ENCODE data around the gene VSX2.
A peak's percentile ranks its signal among the peaks of the same experiment; 100 is the strongest.

VSX2 gene

DNA sequence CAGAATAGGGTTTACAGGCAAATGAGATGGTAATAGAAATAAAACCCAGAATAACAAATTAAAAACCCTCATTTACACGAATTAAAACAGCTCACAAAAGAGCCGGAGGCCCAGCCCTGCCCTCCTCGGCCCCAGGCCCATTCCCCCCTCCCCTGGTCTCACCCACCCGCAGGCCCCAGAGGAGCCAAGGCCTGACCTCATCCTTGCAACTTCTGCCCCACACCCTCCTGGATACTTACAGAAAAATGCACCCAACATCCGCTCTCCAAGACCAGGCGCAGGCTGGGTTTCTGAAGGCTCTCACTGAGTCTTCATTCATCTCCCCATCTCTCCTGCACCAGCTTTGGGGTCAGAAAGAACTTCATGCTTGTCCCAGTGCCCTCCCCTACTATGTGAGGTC is 16.2 kb upstream of the VSX2 start:
- DNase-seq (ENCODE audit: low spot score): no peak

DNA sequence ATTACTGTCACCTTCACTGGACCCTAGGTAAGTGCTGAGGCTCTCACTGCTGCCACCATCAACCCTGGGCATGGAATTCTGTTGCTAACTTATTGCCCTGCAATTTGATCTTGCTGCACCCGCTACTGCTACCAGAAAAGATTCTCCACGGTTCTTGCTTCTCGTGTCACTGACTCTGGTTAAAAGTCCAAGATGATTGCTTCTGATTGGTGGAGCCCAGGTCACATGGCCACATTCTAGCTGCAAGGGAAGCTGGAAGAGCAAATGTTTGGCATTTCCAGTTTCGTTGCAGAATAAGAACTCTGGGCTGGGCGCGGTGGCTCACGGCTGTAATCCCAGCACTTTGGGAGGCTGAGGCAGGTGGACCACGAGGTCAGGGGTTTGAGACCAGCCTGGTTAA is 7.5 kb upstream of the VSX2 start:
- DNase-seq (ENCODE audit: low spot score): no peak

- no peak for DNase-seq (ENCODE audit: low spot score)
Measured at GRCh38 chr14:74235017-74235416, 4.2 kb upstream of the VSX2 start.

GRCh38 chr14:74237441-74237840 is 1.8 kb upstream of the VSX2 start:
- no peak for DNase-seq (ENCODE audit: low spot score)

DNA sequence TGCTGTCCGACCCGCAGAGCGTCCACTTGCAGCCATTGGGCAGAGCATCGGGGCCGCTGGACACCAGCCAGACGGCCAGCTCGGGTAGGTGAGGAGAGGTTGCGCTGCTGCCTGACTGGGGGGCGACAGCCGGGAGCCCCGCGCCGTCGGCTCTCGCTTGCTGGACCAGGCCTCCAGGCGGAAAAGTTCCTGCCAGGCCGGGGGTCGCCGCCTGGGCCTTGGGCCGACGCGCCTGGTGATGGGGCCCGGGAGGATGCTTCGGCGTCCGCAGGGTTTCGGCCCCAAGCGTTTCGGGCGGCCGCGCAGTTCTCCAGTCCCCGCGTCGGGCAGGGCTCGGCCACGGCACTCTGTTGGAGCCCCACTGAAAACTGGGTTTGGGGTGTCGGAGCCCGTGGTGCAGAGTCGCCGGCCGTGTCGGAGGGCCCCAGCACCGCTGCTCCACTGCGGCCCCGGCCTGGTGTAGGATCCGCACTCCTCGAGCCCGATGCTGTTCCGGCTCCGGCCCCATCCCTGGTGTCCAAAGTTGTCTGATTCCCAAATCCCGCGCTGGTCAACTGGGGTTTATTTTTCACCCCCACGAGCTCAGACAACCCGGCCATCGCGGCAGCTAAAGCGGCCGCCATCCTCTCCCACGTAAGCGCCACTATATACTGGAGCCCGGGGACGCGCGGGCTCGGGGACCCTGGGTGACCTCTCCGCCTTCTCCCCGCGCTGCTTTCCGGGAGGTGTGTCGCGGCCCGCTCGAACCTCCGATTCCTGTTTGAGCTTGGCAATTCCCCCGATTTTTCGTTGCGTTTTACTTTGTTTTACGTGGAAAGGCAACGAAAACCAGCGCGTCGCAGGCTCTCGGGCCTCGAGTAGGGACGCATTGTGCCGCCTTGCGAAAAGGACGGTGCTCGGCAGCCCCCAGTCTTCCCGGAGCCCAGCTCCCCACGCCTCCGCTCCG is 872 bp downstream of the VSX2 start:
- no peak for DNase-seq (ENCODE audit: low spot score)

- DNase-seq (ENCODE audit: low spot score): no peak
Measured at GRCh38 chr14:74240794-74241651, 1.8 kb downstream of the VSX2 start.

- DNase-seq (ENCODE audit: low spot score): no peak
Measured at GRCh38 chr14:74241652-74242017, 2.4 kb downstream of the VSX2 start.

DNA sequence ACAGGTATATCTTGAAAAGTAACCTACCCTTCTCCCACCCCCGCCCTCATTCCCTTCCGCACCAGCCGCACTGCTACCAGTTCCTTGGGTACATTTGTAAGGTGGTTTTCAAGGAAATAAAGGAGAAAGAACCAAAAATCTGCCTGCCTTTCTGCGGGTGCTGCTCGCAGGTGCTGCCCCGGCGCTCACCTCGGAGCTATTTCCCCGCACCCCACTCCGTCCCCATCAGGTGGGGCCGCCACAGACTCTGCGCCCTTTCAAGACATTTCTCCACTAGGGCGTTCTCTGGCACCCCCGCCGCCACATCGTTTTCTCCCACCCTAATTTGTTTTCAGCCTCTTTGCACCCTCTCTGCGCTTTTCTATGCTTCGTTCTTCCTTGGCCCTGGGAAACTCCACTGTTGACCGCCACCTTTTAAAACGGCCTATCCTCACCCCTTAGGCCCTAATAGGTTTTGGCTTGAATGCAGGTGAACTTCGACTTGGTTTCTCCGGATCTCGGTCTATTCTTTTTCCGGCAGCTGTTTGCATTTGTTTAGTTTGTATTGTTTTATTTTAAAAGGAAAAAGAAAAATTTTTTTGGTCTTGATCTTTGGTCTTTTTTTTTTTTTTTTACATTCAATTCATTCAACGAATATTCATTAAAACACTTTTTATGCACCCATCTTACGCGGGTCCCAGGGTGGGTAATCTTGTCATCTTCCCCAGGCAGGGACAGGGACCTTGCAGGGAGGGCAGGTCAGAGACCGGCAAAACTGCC is 3.0 kb downstream of the VSX2 start:
- no peak for DNase-seq (ENCODE audit: low spot score)

- no peak for DNase-seq (ENCODE audit: low spot score)
Measured at GRCh38 chr14:74242780-74243042, 3.5 kb downstream of the VSX2 start.

DNA sequence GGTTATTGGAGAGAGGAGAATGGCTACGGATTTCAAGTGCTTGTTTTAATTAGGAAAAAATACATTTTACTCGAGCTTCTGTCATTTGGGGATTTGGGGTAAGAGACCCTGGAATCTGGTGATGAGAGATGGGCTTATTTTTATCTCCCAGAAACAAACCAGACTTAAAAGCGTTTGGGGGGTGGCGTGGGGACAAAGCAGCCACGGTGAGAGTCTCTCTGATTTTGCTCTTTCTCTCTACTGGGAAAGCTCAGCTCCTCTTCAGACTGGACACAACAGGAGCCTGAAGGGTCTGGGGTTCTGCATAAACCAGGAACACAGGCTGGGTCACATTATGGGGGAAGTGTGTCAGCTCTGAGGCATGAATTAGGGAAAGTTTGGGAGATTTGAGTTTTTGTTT is 3.8 kb downstream of the VSX2 start:
- no peak for DNase-seq (ENCODE audit: low spot score)

DNA sequence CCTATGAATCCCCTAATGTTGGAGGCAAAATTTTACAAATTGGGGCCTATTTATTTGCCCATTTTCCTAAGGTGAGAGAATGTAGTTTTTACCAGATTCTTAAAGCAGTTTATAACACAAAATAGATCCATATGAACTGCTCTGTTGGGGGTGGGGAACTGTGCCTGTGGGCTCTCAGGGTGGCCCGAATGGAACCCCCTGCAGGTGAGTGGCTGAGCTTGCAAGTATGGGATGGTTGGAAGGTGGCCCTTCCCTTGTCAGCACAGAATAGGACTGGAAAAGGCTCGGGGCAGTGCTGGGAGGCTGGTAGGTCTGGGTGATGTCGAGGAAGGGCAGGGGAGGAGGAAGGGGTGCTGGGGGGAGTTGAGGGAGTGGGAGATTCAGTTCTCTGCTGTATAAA is 4.9 kb downstream of the VSX2 start:
- DNase-seq (ENCODE audit: low spot score): no peak

DNA sequence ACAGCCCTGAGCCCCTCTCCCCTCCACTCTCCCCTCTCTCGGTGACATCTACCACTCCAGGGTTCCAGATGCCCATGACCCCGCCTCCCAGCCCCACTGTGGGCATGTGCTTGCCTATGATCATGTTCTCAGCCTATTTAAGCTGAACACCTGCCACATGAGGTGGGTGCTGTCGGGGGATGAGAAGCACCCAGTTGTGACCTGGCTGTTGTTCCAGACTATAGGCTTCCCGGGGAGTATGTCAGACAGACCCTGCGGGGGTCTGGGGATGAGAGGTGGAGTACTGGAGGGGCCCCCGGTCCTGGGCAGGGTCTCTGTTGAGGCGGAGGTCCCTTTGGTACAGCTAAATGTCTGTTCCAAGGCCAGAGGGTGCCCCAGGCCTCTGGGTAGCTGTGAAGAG is 6.0 kb downstream of the VSX2 start:
- DNase-seq (ENCODE audit: low spot score): no peak

DNA sequence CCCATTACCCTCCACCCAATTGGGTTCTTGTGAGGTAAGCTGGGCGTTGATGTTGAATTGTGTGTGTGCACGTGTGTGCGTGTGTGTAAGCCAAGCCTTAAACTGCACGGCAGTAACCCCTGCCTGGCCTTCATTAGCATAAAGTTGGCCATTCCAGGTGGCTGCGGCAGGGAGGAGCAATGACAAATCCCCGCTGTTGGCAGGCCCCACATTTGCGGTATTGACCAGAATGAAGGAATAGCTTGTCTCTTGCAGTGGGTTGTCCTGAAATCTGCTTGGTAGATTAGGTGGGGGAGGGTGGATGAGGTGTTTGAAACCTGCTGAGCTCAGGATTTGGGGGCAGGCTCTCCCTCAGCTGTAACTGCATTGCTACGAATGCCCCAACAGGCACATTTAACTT is 7.3 kb downstream of the VSX2 start:
- no peak for DNase-seq (ENCODE audit: low spot score)

GRCh38 chr14:74248017-74248416 is 8.8 kb downstream of the VSX2 start:
- no peak for DNase-seq (ENCODE audit: low spot score)

DNA sequence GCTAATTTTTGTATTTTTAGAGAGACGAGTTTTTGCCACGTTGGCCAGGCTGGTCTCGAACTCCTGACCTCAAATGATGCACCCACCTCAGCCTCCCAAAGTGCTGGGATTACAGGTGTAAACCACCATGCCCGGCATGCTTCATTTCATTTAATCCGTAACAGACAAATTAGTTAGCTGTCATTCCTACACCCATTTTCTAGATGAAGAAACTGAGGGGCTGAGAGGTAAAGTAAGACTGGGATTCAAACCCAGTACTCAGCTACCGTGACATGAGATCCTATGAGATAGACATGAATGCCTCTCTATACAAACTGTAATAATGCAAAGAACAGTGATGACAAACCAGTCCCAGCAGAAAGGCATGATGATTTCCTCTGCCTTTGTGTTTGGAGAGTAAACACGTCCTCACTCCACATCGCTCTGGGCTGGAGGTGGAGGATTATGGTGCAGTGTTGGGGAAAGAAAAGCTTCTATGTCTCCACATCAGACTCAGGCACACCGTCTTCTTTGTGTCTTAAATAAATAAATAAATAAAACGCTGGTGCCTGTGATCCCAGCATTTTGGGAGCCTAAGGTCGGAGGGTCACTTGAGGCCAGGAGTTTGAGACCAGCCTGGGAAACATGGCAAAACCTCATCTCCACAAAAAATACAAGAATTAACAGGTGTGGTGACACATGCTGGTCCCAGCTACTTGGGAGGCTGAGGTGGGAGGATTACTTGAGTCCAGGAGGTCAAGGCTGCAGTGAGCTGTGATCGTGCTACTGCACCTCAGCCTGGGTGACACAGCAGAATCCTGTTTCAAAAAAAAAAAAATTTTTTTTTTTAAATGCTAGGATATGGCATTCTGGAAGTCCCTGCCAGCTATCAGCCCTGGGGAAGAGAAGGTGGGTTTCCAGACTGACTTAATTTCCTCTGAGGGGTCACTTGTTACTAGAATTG is 10.5 kb downstream of the VSX2 start:
- DNase-seq (ENCODE audit: low spot score): no peak

GRCh38 chr14:74255281-74255680 is 16.0 kb downstream of the VSX2 start:
- no peak for DNase-seq (ENCODE audit: low spot score)

DNA sequence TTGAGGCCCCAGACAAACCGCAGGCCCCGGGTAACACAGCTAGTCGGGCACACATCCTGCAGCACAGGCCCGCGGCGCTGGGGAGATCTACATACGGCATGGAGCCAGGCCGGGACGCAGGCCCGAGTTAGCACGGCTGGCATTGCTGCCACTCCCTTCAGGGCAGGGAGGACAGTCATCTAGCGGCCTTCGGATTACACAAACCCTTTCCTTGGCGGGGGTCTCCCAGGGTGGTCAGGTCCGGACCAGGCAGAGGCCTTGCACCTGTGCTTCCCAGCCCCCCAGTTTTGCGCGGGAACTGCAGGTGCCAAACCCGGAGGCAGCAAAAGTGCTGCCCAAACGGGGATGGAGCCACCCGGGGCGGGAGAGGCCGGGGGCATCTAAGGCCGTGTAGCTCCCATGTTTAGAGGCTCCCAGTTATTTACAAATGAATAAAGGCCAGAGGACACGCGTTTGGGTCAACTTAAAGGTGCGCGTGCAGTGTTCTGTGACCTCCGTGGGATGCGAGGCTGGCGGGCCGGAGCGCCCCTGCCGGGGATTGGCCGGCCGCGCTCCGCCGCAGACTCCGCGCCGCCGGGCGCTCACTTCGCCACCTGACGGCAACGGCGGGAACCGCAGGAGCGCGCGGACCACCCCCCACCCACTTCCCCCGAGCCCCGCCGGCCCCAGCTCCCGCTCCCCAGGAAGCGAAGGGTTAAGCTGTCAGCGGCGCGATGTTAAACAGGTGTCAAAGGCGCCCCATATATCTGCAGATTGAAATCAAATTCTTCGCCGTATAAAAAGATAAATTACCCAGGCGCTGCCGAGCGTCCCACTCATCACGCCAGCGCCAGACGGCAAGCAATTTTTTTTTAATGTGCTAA is 18.1 kb downstream of the VSX2 start:
- DNase-seq (ENCODE audit: low spot score): peak; percentile 59

DNA sequence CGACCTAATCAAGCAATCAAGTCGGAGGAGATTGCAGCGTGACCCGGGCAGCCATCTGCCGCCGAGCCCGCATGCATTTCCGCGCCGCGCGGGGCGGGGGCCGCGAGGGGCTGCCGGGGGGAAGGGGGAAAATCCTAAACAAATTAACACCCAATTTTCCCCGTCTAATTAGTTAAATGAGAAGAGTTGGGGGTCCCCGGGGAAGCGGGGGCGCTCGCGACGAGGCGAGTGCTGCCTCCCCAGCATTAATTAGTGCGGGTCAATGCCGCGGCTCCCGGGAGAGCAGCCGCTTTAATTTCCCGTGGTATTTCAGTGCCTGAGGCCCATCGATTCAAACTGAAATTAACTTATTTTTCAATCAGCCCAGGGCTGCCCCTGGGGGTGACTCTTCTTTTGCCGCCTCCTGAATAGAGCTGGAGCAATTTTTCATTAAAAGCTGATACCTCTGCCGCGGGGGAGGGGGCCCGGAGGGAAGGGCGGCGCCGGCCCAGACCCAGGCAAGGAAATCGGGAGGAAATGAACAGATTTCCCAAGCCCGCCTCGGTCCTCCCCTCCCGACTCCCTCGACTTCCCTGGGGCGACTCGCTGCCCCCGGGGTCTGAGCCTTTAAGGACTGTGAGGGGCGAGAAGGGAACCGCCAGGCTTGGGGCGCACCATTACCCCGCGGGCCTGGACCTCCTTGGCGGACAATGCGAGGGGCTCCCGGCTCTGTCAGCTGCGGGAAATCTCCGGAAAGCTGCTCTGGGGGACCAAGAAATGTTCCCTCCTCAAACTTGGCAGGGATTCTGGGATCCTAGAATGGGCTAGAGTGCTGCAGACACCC is 18.9 kb downstream of the VSX2 start:
- no peak for DNase-seq (ENCODE audit: low spot score)

- DNase-seq (ENCODE audit: low spot score): no peak
Measured at GRCh38 chr14:74258764-74259035, 19.5 kb downstream of the VSX2 start.

DNA sequence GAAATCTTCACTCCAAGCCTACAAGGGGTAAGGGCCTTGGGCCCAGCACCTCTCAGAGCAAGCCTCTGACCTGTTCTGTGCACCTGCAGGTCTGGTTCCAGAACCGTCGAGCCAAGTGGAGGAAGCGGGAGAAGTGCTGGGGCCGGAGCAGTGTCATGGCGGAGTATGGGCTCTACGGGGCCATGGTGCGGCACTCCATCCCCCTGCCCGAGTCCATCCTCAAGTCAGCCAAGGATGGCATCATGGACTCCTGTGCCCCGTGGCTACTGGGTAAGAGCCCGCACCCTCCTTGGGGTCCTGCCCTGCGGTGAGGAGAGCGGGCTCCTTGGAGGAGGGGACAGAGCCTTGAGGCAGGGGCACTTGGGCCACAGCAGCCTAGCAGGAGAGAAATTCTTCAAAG is 20.3 kb downstream of the VSX2 start:
- DNase-seq (ENCODE audit: low spot score): no peak

Data from hematopoietic multipotent progenitor cell treated with erythropoietin and hydrocortisone succinate and interleukin-3 and kit ligand, for 15 days (in vitro differentiated cells).